ENCODE data around the gene TRPV2. TPM values are rescaled to one million over a fixed set of nuclear protein-coding genes. Genes with fewer than 3 reads are reported as not detected.
A peak's percentile ranks its signal among the peaks of the same experiment; 100 is the strongest.
"Not testable (repeated sequence)": the region's sequence is repeated elsewhere in the genome, so short reads cannot be mapped to it uniquely, and the experiment has no call there.

TRPV2 gene
- total RNA-seq, 1 donor from 2014 or later, result 1.7 TPM

DNA sequence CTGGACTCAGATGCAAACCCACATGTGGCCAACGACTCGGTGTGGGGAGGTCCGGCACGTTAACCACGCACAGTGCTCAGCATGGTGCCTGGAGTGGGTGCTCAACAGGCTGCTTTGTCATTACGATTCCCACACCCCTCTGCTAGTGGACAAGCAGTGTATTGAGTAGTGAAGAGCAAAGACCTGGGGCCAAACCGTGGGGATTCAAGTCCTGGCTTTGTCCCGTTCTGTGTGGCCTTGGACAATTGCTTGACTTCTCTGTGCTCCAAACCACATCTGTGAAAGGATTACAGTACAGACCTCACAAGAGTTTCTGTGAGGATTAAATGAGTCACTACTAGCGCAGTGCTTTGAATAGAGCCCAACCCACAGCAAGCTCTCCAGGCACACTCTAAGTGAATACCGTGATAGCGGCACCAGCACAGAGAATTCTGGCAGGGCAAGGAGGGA, 33.8 kb downstream of the TRPV2 start:
- peaks cover 13% of the 10 kb centered on the region for H3K36me3 Mint-ChIP-seq
- no peaks in the 10 kb centered on the region for H3K9me3 Mint-ChIP-seq
- H3K4me3 Mint-ChIP-seq, result no peak overlapping the region
- H3K27ac Mint-ChIP-seq, result no peak overlapping the region
- TF ChIP-seq CTCF (conservative IDR thresholded peaks at IDR 0.05), result no peak
- peaks cover 3% of the 10 kb centered on the region for H3K27me3 Mint-ChIP-seq
- H3K4me1 Mint-ChIP-seq (ENCODE audit: unreplicated experiment), result peaks cover 12% of the 10 kb centered on the region
- DNase-seq (ENCODE audit: extremely low spot score, unreplicated experiment), result no peak

- peaks cover 10% of the 10 kb centered on the region for H3K36me3 Mint-ChIP-seq
- H3K9me3 Mint-ChIP-seq, result no peaks in the 10 kb centered on the region
- no peak overlapping the region for H3K4me3 Mint-ChIP-seq
- peaks cover 8% of the 10 kb centered on the region for H3K4me1 Mint-ChIP-seq (ENCODE audit: unreplicated experiment)
- H3K27ac Mint-ChIP-seq, result no peak overlapping the region
- H3K27me3 Mint-ChIP-seq, result peaks cover 3% of the 10 kb centered on the region
- no peak for DNase-seq (ENCODE audit: extremely low spot score, unreplicated experiment)
- TF ChIP-seq CTCF (conservative IDR thresholded peaks at IDR 0.05), result no peak
Measured at GRCh38 chr17:16450028-16450427, 34.7 kb downstream of the TRPV2 start.

DNA sequence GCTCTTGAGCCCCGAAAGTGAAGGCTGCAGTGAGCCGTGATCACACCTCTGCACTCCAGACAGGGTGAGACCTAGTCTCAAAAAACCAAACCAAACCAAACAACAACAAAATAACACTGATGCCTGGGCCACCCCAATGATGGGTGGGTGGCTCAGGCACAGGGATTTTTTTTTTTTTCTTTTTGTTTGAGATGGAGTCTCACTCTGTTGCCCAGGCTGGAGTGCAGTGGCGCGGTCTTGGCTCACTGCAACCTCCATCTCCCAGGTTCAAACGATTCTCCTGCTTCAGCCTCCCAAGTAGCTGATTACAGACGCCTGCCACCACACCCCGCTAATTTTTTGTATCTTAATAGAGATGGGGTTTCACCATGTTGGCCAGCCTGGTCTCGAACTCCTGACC, 36.9 kb downstream of the TRPV2 start:
- not testable (repeated sequence) for H3K4me1 Mint-ChIP-seq (ENCODE audit: unreplicated experiment); H3K27me3 Mint-ChIP-seq; H3K36me3 Mint-ChIP-seq; H3K27ac Mint-ChIP-seq; H3K9me3 Mint-ChIP-seq; H3K4me3 Mint-ChIP-seq; DNase-seq (ENCODE audit: extremely low spot score, unreplicated experiment)

GRCh38 chr17:16453493-16453851, 38.1 kb downstream of the TRPV2 start:
- H3K27ac Mint-ChIP-seq, result peak overlapping the region; percentile 81
- peaks cover 6% of the 10 kb centered on the region for H3K36me3 Mint-ChIP-seq
- peaks cover 3% of the 10 kb centered on the region for H3K27me3 Mint-ChIP-seq
- no peak overlapping the region for H3K4me3 Mint-ChIP-seq
- peaks cover 8% of the 10 kb centered on the region for H3K4me1 Mint-ChIP-seq (ENCODE audit: unreplicated experiment)
- DNase-seq (ENCODE audit: extremely low spot score, unreplicated experiment), result no peak
- H3K9me3 Mint-ChIP-seq, result no peaks in the 10 kb centered on the region
- TF ChIP-seq CTCF (conservative IDR thresholded peaks at IDR 0.05), result no peak

GRCh38 chr17:16455997-16456741, 40.8 kb downstream of the TRPV2 start:
- H3K4me1 Mint-ChIP-seq (ENCODE audit: unreplicated experiment), result peaks cover 8% of the 10 kb centered on the region
- TF ChIP-seq CTCF (conservative IDR thresholded peaks at IDR 0.05), result no peak
- no peak for DNase-seq (ENCODE audit: extremely low spot score, unreplicated experiment)
- peaks cover 11% of the 10 kb centered on the region for H3K36me3 Mint-ChIP-seq
- H3K4me3 Mint-ChIP-seq, result no peak overlapping the region
- no peak overlapping the region for H3K27ac Mint-ChIP-seq
- no peaks in the 10 kb centered on the region for H3K9me3 Mint-ChIP-seq
- peaks cover 3% of the 10 kb centered on the region for H3K27me3 Mint-ChIP-seq

GRCh38 chr17:16456742-16457316, 41.5 kb downstream of the TRPV2 start:
- no peaks in the 10 kb centered on the region for H3K9me3 Mint-ChIP-seq
- no peak for TF ChIP-seq CTCF (conservative IDR thresholded peaks at IDR 0.05)
- H3K4me1 Mint-ChIP-seq (ENCODE audit: unreplicated experiment), result peaks cover 8% of the 10 kb centered on the region
- DNase-seq (ENCODE audit: extremely low spot score, unreplicated experiment), result no peak
- H3K36me3 Mint-ChIP-seq, result peaks cover 11% of the 10 kb centered on the region
- H3K27ac Mint-ChIP-seq, result no peak overlapping the region
- H3K27me3 Mint-ChIP-seq, result peaks cover 3% of the 10 kb centered on the region
- H3K4me3 Mint-ChIP-seq, result no peak overlapping the region

All from type B pancreatic cell (in vitro differentiated cells).